Activated CD8-positive, alpha-beta memory T cell treated with anti-CD3 and anti-CD28 coated beads, Interleukin-2, amount 10 ng/mL, durations not matched to agents 7 days and 5 days (primary cell): Measurements from ENCODE around the gene FAM20A. TPM values are rescaled to one million over a fixed set of nuclear protein-coding genes. Genes with fewer than 3 reads are reported as not detected.

Experiments used
- ATAC-seq: fragments of 150-1000 bp; cut with Tn5 transposase; one replicate; pipeline ENCODE4 v1.10.0; 2021; ENCODE audit warnings: moderate library complexity
- CTCF ChIA-PET: fragments of 350-600 bp; sonication (Branson Sonifier 250); formaldehyde crosslinking; loops from one replicate; lab custom pipeline; 2021; ENCODE audit warnings: antibody characterized with exemption; lab: Charles Lee
- DNase-seq: peaks from one replicate; pipeline ENCODE4 v3.0.0-alpha.2; 2020
- H3K27ac Mint-ChIP-seq: one replicate; pipeline ENCODE4 v1.8.0; 2021; ENCODE audit warnings: mild to moderate bottlenecking, mixed read lengths
- H3K27me3 Mint-ChIP-seq: one replicate; pipeline ENCODE4 v1.8.0; 2021; ENCODE audit warnings: mixed read lengths
- H3K36me3 Mint-ChIP-seq: one replicate; pipeline ENCODE4 v1.8.0; 2021; ENCODE audit warnings: mild to moderate bottlenecking, mixed read lengths
- H3K4me1 Mint-ChIP-seq: one replicate; pipeline ENCODE4 v1.8.0; 2021; ENCODE audit warnings: mixed read lengths
- H3K4me3 Mint-ChIP-seq: one replicate; pipeline ENCODE4 v1.8.0; 2021; ENCODE audit warnings: mild to moderate bottlenecking, moderate library complexity, mixed read lengths
- H3K9me3 Mint-ChIP-seq: one replicate; pipeline ENCODE4 v1.8.0; 2022; ENCODE audit warnings: low read depth, mixed read lengths
- total RNA-seq, 2 experiments: library from RNA; stranded (reverse); gene quantifications; one replicate each; pipeline ENCODE4 v1.2.3, GENCODE V29; 2021

Gene FAM20A
- total RNA-seq, 2 experiments from 2014 or later, result not detected

GRCh38 chr17:68579194-68579927 lies 21.8 kb downstream of the FAM20A start:
- H3K36me3 Mint-ChIP-seq, result no peaks in the 10 kb centered on the region
- no peak overlapping the region for H3K27ac Mint-ChIP-seq
- CTCF ChIA-PET, result no interaction called here
- H3K4me1 Mint-ChIP-seq, result no peaks in the 10 kb centered on the region
- H3K4me3 Mint-ChIP-seq, result no peak overlapping the region
- ATAC-seq, result no peak
- H3K27me3 Mint-ChIP-seq, result peaks cover 2% of the 10 kb centered on the region
- H3K9me3 Mint-ChIP-seq, result no peaks in the 10 kb centered on the region
- no peak for DNase-seq

- no peak overlapping the region for H3K4me3 Mint-ChIP-seq
- H3K36me3 Mint-ChIP-seq, result no peaks in the 10 kb centered on the region
- no peak overlapping the region for H3K27ac Mint-ChIP-seq
- ATAC-seq (no peak), DNase-seq (no peak)
- no peaks in the 10 kb centered on the region for H3K9me3 Mint-ChIP-seq
- CTCF ChIA-PET, result no interaction called here
- H3K27me3 Mint-ChIP-seq, result peaks cover 2% of the 10 kb centered on the region
- H3K4me1 Mint-ChIP-seq, result no peaks in the 10 kb centered on the region
Measured at GRCh38 chr17:68578236-68578635, 22.9 kb downstream of the FAM20A start.

DNA sequence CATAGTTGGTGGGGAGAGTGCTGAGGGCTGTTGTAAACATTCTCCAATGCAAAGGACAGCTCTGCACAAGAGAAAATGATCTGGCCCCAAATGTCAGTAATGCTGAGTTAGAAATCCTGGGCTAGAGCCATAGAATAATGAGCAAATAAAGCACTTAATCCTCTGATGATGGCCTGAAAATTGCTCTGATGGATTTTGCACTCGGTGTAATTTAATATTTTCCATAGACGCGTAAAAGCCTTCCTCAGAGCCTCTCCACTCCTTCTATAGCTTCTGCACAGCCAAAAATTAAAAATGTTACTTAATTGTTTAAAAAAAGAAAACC lies 23.7 kb downstream of the FAM20A start:
- CTCF ChIA-PET, result interaction anchor here (1.2 kb wide), 1 partner anchor 37 kb away, joined by 3 read pairs; no protein-coding TSS in a partner anchor
- Mint-ChIP-seq H3K9me3 (no peaks in the 10 kb centered on the region), H3K27me3 (peaks cover 2% of the 10 kb centered on the region), H3K4me1 (no peaks in the 10 kb centered on the region), H3K4me3 (no peak overlapping the region), H3K36me3 (no peaks in the 10 kb centered on the region), H3K27ac (no peak overlapping the region)
- ATAC-seq (no peak), DNase-seq (no peak)

DNA sequence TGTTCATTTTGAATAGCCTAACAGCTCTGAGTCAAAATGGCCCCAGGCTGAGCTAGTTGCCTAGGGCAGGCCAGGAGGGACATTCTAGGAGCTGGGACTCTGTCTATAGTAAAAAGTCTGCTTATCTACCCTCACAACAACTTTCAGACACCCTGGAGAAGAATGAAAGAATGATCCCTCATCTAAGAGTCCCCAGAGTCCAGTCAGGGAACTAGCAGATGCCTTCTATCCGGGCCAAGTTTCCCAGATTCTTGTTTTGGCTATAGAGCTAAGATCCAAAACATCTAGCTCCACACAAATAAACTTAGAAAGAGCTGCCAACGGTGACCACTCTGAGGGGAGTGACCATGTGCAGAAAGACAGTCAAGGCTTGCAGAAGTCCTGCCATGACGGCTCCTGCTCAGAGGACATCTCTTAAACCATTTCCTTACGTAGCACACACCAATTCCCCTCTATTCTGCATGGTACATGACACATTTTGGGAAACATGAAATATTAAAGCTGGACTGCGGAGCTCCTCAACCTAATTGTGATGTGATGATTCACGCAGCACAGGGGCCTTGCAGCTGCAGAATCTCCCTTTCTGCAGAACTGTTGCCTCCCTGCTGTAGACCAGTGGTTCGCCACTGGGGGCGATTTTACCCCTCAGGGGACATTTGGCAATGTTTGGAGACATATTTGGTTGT lies 24.2 kb downstream of the FAM20A start:
- no peaks in the 10 kb centered on the region for H3K9me3 Mint-ChIP-seq
- no peak overlapping the region for H3K4me3 Mint-ChIP-seq
- CTCF ChIA-PET, result interaction anchor here (1.2 kb wide), 1 partner anchor 37 kb away, joined by 3 read pairs; no protein-coding TSS in a partner anchor
- no peaks in the 10 kb centered on the region for H3K4me1 Mint-ChIP-seq
- no peaks in the 10 kb centered on the region for H3K36me3 Mint-ChIP-seq
- no peak overlapping the region for H3K27ac Mint-ChIP-seq
- H3K27me3 Mint-ChIP-seq, result peaks cover 2% of the 10 kb centered on the region
- no peak for DNase-seq
- ATAC-seq, result no peak

GRCh38 chr17:68576137-68576536 lies 25.0 kb downstream of the FAM20A start:
- no peaks in the 10 kb centered on the region for H3K36me3 Mint-ChIP-seq
- no peak for ATAC-seq
- CTCF ChIA-PET, result no interaction called here
- DNase-seq, result no peak
- H3K27ac Mint-ChIP-seq, result no peak overlapping the region
- H3K4me1 Mint-ChIP-seq, result no peaks in the 10 kb centered on the region
- no peak overlapping the region for H3K4me3 Mint-ChIP-seq
- no peaks in the 10 kb centered on the region for H3K9me3 Mint-ChIP-seq
- H3K27me3 Mint-ChIP-seq, result peaks cover 2% of the 10 kb centered on the region

- ATAC-seq, result no peak
- CTCF ChIA-PET, result no interaction called here
- Mint-ChIP-seq H3K4me1 (no peaks in the 10 kb centered on the region), H3K27me3 (no peaks in the 10 kb centered on the region), H3K27ac (no peak overlapping the region), H3K36me3 (no peaks in the 10 kb centered on the region), H3K9me3 (no peaks in the 10 kb centered on the region), H3K4me3 (no peak overlapping the region)
- no peak for DNase-seq
Measured at GRCh38 chr17:68573338-68573737, 27.8 kb downstream of the FAM20A start.

GRCh38 chr17:68572138-68572842 lies 28.9 kb downstream of the FAM20A start:
- ATAC-seq, result no peak
- H3K27me3 Mint-ChIP-seq, result no peaks in the 10 kb centered on the region

GRCh38 chr17:68570526-68570925 lies 30.6 kb downstream of the FAM20A start:
- peaks cover 4% of the 10 kb centered on the region for H3K27me3 Mint-ChIP-seq
- no peak overlapping the region for H3K4me3 Mint-ChIP-seq
- H3K4me1 Mint-ChIP-seq, result no peaks in the 10 kb centered on the region
- no peaks in the 10 kb centered on the region for H3K36me3 Mint-ChIP-seq
- CTCF ChIA-PET, result interaction anchor here (0.7 kb wide), 1 partner anchor 44 kb away, joined by 3 read pairs; no protein-coding TSS in a partner anchor
- H3K9me3 Mint-ChIP-seq, result no peaks in the 10 kb centered on the region
- no peak for DNase-seq
- ATAC-seq, result no peak
- no peak overlapping the region for H3K27ac Mint-ChIP-seq

More at GRCh38 chr17:68572138-68572842, 28.9 kb downstream of the FAM20A start:
- H3K4me3 Mint-ChIP-seq, result no peak overlapping the region
- no peaks in the 10 kb centered on the region for H3K9me3 Mint-ChIP-seq
- no peaks in the 10 kb centered on the region for H3K36me3 Mint-ChIP-seq
- CTCF ChIA-PET, result no interaction called here
- DNase-seq, result no peak
- no peaks in the 10 kb centered on the region for H3K4me1 Mint-ChIP-seq
- H3K27ac Mint-ChIP-seq, result no peak overlapping the region

DNA sequence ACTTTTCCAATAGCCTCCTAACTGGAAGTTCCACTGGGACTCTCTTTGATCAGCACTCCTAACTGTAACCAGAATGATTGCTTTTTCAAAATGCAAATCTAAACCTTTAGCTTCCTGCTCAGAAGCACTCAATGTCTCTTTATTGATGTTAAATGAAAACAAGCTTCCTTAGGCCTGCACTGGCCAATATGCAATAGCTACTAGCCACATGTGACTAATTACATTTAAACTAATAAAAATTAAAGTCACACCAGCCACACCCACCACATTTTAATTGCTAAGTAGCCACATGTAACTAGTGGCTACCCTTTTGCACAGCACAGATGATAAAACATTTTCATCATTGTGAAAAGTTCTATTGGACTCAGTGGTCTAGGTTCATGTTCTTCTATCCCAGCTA lies 31.8 kb downstream of the FAM20A start:
- Mint-ChIP-seq H3K4me3 (no peak overlapping the region), H3K36me3 (no peaks in the 10 kb centered on the region), H3K27me3 (peaks cover 7% of the 10 kb centered on the region), H3K9me3 (no peaks in the 10 kb centered on the region), H3K4me1 (no peaks in the 10 kb centered on the region), H3K27ac (no peak overlapping the region)
- ATAC-seq (no peak), DNase-seq (no peak)
- CTCF ChIA-PET, result no interaction called here

- Mint-ChIP-seq H3K4me3 (no peak overlapping the region), H3K4me1 (no peaks in the 10 kb centered on the region), H3K36me3 (no peaks in the 10 kb centered on the region), H3K27me3 (peaks cover 7% of the 10 kb centered on the region), H3K9me3 (no peaks in the 10 kb centered on the region), H3K27ac (no peak overlapping the region)
- DNase-seq (no peak), ATAC-seq (no peak)
- CTCF ChIA-PET, result no interaction called here
Measured at GRCh38 chr17:68568581-68568980, 32.6 kb downstream of the FAM20A start.

- DNase-seq (no peak), ATAC-seq (no peak)
- Mint-ChIP-seq H3K27me3 (peaks cover 7% of the 10 kb centered on the region), H3K27ac (no peak overlapping the region), H3K36me3 (no peaks in the 10 kb centered on the region), H3K9me3 (no peaks in the 10 kb centered on the region), H3K4me1 (no peaks in the 10 kb centered on the region), H3K4me3 (no peak overlapping the region)
- CTCF ChIA-PET, result no interaction called here
Measured at GRCh38 chr17:68567581-68567980, 33.6 kb downstream of the FAM20A start.

GRCh38 chr17:68567035-68567434 lies 34.1 kb downstream of the FAM20A start:
- Mint-ChIP-seq H3K4me3 (no peak overlapping the region), H3K27ac (no peak overlapping the region), H3K36me3 (no peaks in the 10 kb centered on the region), H3K27me3 (peaks cover 7% of the 10 kb centered on the region), H3K4me1 (no peaks in the 10 kb centered on the region), H3K9me3 (no peaks in the 10 kb centered on the region)
- CTCF ChIA-PET, result no interaction called here
- DNase-seq, result no peak
- no peak for ATAC-seq

DNA sequence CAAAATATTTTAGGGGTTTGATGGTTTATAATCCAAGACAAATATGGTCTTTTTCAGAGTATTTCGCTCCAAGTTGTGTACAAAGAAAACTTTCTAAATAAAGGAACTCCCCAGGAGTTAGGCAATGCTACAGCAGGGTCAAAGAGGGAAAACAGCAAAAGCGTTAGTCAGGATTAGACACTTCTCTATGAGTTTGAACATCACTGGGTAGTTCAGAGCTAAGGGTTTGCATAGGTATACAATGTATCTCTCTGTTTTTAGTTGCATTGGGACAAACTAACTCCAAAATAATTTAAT lies 34.8 kb downstream of the FAM20A start:
- CTCF ChIA-PET, result no interaction called here
- Mint-ChIP-seq H3K27me3 (peaks cover 7% of the 10 kb centered on the region), H3K27ac (no peak overlapping the region), H3K4me1 (no peaks in the 10 kb centered on the region), H3K4me3 (no peak overlapping the region), H3K9me3 (no peaks in the 10 kb centered on the region), H3K36me3 (no peaks in the 10 kb centered on the region)
- ATAC-seq (no peak), DNase-seq (no peak)
